ENCODE results near the gene RAB11FIP4.

DNA sequence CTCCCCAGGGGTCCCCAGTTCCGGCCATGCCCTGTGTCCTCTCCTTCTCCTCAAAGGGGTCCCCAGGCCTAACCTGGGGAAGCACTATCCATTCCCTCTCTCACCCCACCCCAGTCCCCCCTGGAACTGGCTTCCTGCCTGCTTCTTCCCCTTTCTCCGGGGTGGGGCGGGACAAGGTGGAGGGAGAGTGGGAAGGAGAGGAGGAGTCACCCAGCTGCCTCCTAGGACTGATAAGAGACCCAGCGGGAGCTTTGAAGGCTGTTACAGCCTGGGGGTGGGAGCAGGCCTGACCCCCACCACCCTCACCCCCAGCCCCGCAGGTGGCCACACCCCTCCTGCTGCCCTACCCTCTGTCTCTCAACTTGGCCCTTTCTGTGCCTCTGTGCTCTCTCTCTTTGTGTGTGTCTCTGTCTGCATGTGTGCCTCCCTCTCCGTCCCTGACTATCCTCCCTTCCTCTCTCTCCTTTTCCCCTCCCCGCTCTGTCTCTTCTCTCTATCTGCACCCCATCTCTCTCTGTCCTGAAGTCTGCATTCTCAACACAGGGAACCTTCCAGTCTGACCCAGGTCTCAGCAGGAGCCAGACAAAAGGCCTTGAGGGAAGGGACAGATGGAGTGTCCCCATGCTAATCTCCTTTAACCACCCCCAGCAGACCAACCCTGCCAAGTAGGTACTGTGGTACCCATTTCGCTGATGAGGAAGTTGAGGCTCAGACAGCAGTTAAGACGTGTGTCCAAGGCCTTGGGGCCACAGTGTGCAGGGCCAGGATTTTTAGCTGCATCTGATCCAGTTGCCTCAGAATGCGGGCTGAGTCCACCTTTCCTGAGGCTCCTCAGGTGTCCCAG lies 66.1 kb downstream of the RAB11FIP4 start:
- TF ChIP-seq, protein P1, sequence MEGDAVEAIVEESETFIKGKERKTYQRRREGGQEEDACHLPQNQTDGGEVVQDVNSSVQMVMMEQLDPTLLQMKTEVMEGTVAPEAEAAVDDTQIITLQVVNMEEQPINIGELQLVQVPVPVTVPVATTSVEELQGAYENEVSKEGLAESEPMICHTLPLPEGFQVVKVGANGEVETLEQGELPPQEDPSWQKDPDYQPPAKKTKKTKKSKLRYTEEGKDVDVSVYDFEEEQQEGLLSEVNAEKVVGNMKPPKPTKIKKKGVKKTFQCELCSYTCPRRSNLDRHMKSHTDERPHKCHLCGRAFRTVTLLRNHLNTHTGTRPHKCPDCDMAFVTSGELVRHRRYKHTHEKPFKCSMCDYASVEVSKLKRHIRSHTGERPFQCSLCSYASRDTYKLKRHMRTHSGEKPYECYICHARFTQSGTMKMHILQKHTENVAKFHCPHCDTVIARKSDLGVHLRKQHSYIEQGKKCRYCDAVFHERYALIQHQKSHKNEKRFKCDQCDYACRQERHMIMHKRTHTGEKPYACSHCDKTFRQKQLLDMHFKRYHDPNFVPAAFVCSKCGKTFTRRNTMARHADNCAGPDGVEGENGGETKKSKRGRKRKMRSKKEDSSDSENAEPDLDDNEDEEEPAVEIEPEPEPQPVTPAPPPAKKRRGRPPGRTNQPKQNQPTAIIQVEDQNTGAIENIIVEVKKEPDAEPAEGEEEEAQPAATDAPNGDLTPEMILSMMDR (IDR thresholded peaks at IDR 0.05; ENCODE audit: insufficient read depth, low read length): no peak
- TF ChIP-seq, protein P2, sequence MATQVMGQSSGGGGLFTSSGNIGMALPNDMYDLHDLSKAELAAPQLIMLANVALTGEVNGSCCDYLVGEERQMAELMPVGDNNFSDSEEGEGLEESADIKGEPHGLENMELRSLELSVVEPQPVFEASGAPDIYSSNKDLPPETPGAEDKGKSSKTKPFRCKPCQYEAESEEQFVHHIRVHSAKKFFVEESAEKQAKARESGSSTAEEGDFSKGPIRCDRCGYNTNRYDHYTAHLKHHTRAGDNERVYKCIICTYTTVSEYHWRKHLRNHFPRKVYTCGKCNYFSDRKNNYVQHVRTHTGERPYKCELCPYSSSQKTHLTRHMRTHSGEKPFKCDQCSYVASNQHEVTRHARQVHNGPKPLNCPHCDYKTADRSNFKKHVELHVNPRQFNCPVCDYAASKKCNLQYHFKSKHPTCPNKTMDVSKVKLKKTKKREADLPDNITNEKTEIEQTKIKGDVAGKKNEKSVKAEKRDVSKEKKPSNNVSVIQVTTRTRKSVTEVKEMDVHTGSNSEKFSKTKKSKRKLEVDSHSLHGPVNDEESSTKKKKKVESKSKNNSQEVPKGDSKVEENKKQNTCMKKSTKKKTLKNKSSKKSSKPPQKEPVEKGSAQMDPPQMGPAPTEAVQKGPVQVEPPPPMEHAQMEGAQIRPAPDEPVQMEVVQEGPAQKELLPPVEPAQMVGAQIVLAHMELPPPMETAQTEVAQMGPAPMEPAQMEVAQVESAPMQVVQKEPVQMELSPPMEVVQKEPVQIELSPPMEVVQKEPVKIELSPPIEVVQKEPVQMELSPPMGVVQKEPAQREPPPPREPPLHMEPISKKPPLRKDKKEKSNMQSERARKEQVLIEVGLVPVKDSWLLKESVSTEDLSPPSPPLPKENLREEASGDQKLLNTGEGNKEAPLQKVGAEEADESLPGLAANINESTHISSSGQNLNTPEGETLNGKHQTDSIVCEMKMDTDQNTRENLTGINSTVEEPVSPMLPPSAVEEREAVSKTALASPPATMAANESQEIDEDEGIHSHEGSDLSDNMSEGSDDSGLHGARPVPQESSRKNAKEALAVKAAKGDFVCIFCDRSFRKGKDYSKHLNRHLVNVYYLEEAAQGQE (IDR thresholded peaks at IDR 0.05; ENCODE audit: insufficient replicate concordance, low read depth): no peak
- no peak for TF ChIP-seq POLR2AphosphoS5 (IDR thresholded peaks at IDR 0.05; ENCODE audit: low read depth)
